Neuronal stem cell (in vitro differentiated cells): ENCODE data around the gene ZFHX3.

Source experiments
- DNase-seq: peaks from one replicate; pipeline ENCODE4 v3.0.0-alpha.2; 2013; ENCODE audit warnings: low spot score
- H2AFZ ChIP-seq: one replicate; pipeline ENCODE4 v1.6.1; 2013; ENCODE audit warnings: mild to moderate bottlenecking, low read length, inconsistent platforms
- H2AK5ac ChIP-seq: 2 replicates; pipeline ENCODE4 v1.6.1; 2013; ENCODE audit warnings: low read depth, mild to moderate bottlenecking, inconsistent platforms, low read length, moderate library complexity, mixed read lengths
- H2BK120ac ChIP-seq: 2 replicates; pipeline ENCODE4 v1.6.1; 2013; ENCODE audit warnings: low read depth, mild to moderate bottlenecking, inconsistent platforms, low read length, moderate library complexity, mixed read lengths
- H2BK12ac ChIP-seq: one replicate; pipeline ENCODE4 v1.6.1; 2013; ENCODE audit warnings: low read length, inconsistent platforms
- H2BK15ac ChIP-seq: 2 replicates; pipeline ENCODE4 v1.6.1; 2013; ENCODE audit warnings: mild to moderate bottlenecking, low read length, inconsistent platforms, mixed read lengths
- H2BK5ac ChIP-seq: one replicate; pipeline ENCODE4 v1.6.1; 2013; ENCODE audit warnings: inconsistent platforms, mild to moderate bottlenecking, low read length, moderate library complexity
- H3K14ac ChIP-seq: one replicate; pipeline ENCODE4 v1.6.1; 2013; ENCODE audit warnings: low read length, inconsistent platforms
- H3K18ac ChIP-seq: 2 replicates; pipeline ENCODE4 v1.6.1; 2013; ENCODE audit warnings: low read length, inconsistent platforms
- H3K23ac ChIP-seq: 2 replicates; pipeline ENCODE4 v1.6.1; 2013; ENCODE audit warnings: low read depth, mild to moderate bottlenecking, mixed read lengths, low read length, inconsistent platforms; ENCODE audit not compliant: poor library complexity
- H3K27ac ChIP-seq: replicated peaks from 3 replicates; pipeline ENCODE4 v1.5.1; 2013; ENCODE audit warnings: low read length, inconsistent platforms
- H3K27me3 ChIP-seq, 3 experiments: 2 replicates each; pipeline ENCODE4 v1.6.1; 2013; ENCODE audit warnings: low read length in 3 of 3, mild to moderate bottlenecking in 2 of 3, inconsistent platforms in 1 of 3, low read depth in 1 of 3, mixed read lengths in 1 of 3, moderate library complexity in 1 of 3; ENCODE audit not compliant: control insufficient read depth in 3 of 3, insufficient read depth in 3 of 3
- H3K36me3 ChIP-seq, 2 donors: replicated peaks in 1 of 2; 2 replicates each; pipeline ENCODE4 v1.6.1; 2013; ENCODE audit warnings: low read length in 2 of 2; ENCODE audit not compliant: control insufficient read depth in 2 of 2, insufficient read depth in 2 of 2
- H3K4ac ChIP-seq: 2 replicates; pipeline ENCODE4 v1.6.1; 2013; ENCODE audit warnings: inconsistent platforms, mild to moderate bottlenecking, low read length, moderate library complexity
- H3K4me1 ChIP-seq, 2 donors: 1 replicate in 1 of 2; 2 replicates in 1 of 2; pipeline ENCODE4 v1.6.1; 2013; ENCODE audit warnings: low read length in 2 of 2, low read depth in 1 of 2; ENCODE audit not compliant: control insufficient read depth in 2 of 2, insufficient read depth in 1 of 2
- H3K4me2 ChIP-seq: one replicate; pipeline ENCODE4 v1.6.1; 2013; ENCODE audit warnings: mild to moderate bottlenecking, low read length, inconsistent platforms; ENCODE audit not compliant: insufficient read depth, poor library complexity, severe bottlenecking
- H3K4me3 ChIP-seq, 2 donors: 2 replicates each; pipeline ENCODE4 v1.5.1; 2013; ENCODE audit warnings: low read length in 2 of 2, mild to moderate bottlenecking in 2 of 2, inconsistent platforms in 1 of 2, moderate library complexity in 1 of 2
- H3K79me1 ChIP-seq: one replicate; pipeline ENCODE4 v1.6.1; 2013; ENCODE audit warnings: low read depth, mild to moderate bottlenecking, inconsistent platforms, low read length, moderate library complexity
- H3K9ac ChIP-seq: one replicate; pipeline ENCODE4 v1.6.1; 2013; ENCODE audit warnings: mild to moderate bottlenecking, low read depth, low read length, inconsistent platforms; ENCODE audit not compliant: poor library complexity
- H3K9me3 ChIP-seq, 2 donors: replicated peaks in 1 of 2; 2 replicates each; pipeline versions ENCODE3 to v1.6.1; 2013; ENCODE audit warnings: low read length in 2 of 2, mild to moderate bottlenecking in 2 of 2, inconsistent platforms in 1 of 2, low read depth in 1 of 2, mixed read lengths in 1 of 2, moderate library complexity in 1 of 2; ENCODE audit not compliant: control insufficient read depth in 2 of 2, insufficient read depth in 1 of 2
- H4K8ac ChIP-seq: one replicate; pipeline ENCODE4 v1.6.1; 2013; ENCODE audit warnings: low read depth, mild to moderate bottlenecking, inconsistent platforms, low read length, moderate library complexity
- H4K91ac ChIP-seq: one replicate; pipeline ENCODE4 v1.6.1; 2013; ENCODE audit warnings: low read length, low read depth, mild to moderate bottlenecking, inconsistent platforms; ENCODE audit not compliant: poor library complexity
- WGBS, 2 donors: extraction: QIAGEN DNeasy Blood & Tissue Kit; methylation state at CpG; one replicate each; pipeline ENCODE4 v1.1.7; 2013; ENCODE audit warnings: missing lambda C conversion rate in 2 of 2, mixed read lengths in 1 of 2; ENCODE audit not compliant: insufficient read length in 2 of 2, insufficient replicate concordance in 1 of 2; ENCODE audit errors: extremely low coverage in 2 of 2; 5-methylcytosine and 5-hydroxymethylcytosine counted together

Gene ZFHX3

DNA sequence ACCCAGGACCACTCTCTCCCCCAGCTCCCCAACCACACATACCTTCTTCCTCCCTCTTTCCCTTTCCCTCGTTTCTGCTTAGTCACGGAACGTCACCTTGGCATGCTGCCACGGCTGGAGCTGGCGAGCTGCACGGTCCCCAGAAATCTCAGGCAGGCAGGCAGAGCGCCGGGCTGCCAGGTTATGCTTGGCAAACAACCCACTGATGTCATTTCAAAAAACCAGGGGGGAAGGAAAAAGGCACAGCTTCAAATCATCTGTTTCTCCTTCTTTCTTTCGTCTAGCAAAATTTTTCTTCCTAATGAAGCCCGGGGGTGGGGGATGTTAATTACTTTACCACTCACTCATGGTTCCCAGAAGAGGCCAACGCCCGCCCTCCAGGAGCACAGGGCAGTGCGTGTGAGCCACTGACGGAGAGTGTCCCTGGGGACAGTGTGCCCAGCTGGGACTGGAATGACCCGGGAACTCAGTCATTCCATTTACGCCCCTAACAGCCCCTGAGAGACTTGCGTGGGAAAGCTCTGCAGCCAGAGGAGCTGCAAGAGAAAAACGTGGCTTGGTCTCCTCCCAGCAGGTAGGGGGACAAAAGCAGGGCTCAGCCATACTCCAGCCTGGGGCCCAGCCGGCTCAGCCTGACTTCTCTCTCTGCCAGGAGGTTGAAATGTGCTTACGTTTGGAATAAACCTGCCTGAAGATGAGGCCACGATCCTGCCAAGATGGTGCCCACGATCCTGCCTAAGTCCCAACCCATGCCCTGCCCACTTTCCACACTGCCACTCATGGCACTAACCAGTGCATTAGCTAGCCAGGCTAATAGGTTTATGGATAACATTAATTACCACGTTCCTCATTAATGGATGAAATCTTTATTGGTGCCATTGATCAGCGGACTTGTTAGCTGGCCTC is 198.9 kb downstream of the ZFHX3 start:
- Histone ChIP-seq H3K79me1 (no peaks in the 10 kb centered on the region), H3K4ac (no peak overlapping the region), H4K91ac (no peak overlapping the region), H3K4me2 (no peak overlapping the region), H3K4me3 (no peak overlapping the region), H3K9me3 (peaks cover 0 to 6% of the 10 kb centered on the region in 2 donors), H3K9ac (no peak overlapping the region), H3K36me3 (peaks cover 0 to 11% of the 10 kb centered on the region in 2 donors), H3K18ac (peak overlapping the region; percentile 51), H2BK5ac (no peak overlapping the region), H4K8ac (no peak overlapping the region), H2BK15ac (no peak overlapping the region), H2BK12ac (no peak overlapping the region), H2AK5ac (peak overlapping the region; percentile 50), H2AFZ (no peak overlapping the region), H3K14ac (no peak overlapping the region), H3K23ac (no peak overlapping the region), H3K4me1 (peaks cover 32 to 36% of the 10 kb centered on the region in 2 donors), H2BK120ac (no peak overlapping the region), H3K27me3 (no peaks in the 10 kb centered on the region), H3K27ac (no peak overlapping the region)
- WGBS, 2 donors, result no CpG with 5 or more reads among the region's 24 CpGs
- no peak for DNase-seq

DNA sequence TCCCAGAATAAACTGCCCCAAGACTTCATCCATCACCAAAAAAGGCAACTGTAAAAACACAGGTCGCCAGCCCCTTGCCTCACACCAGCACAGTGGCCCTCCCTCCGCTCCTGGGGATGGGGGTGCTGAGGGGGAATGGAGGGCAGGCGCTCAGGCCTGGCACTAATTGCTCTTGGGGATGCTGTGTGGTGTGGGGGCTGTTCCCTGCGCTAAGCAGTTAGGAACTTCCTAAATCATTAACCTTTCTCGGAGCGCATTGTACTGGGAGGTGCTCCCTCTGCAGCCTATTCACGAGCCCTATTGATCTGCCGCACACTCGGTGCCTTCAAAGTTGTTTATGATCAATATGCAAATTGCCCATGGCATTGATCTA is 199.9 kb downstream of the ZFHX3 start:
- Histone ChIP-seq H2BK12ac (no peak overlapping the region), H3K4me2 (peak overlapping the region; percentile 12), H3K27ac (no peak overlapping the region), H2AK5ac (no peak overlapping the region), H3K4me3 (no peak overlapping the region), H3K9me3 (peaks cover 0 to 5% of the 10 kb centered on the region in 2 donors), H3K23ac (no peak overlapping the region), H3K79me1 (no peaks in the 10 kb centered on the region), H2BK120ac (no peak overlapping the region), H2BK15ac (no peak overlapping the region), H3K18ac (peak overlapping the region; percentile 79), H3K27me3 (no peaks in the 10 kb centered on the region), H2BK5ac (no peak overlapping the region), H3K4ac (no peak overlapping the region), H3K9ac (no peak overlapping the region), H4K91ac (no peak overlapping the region), H3K14ac (no peak overlapping the region), H2AFZ (no peak overlapping the region), H3K4me1 (peaks cover 38 to 43% of the 10 kb centered on the region in 2 donors), H4K8ac (no peak overlapping the region), H3K36me3 (peaks cover 0 to 10% of the 10 kb centered on the region in 2 donors)
- no peak for DNase-seq
- WGBS, 2 donors, result no CpG with 5 or more reads among the region's 9 CpGs

DNA sequence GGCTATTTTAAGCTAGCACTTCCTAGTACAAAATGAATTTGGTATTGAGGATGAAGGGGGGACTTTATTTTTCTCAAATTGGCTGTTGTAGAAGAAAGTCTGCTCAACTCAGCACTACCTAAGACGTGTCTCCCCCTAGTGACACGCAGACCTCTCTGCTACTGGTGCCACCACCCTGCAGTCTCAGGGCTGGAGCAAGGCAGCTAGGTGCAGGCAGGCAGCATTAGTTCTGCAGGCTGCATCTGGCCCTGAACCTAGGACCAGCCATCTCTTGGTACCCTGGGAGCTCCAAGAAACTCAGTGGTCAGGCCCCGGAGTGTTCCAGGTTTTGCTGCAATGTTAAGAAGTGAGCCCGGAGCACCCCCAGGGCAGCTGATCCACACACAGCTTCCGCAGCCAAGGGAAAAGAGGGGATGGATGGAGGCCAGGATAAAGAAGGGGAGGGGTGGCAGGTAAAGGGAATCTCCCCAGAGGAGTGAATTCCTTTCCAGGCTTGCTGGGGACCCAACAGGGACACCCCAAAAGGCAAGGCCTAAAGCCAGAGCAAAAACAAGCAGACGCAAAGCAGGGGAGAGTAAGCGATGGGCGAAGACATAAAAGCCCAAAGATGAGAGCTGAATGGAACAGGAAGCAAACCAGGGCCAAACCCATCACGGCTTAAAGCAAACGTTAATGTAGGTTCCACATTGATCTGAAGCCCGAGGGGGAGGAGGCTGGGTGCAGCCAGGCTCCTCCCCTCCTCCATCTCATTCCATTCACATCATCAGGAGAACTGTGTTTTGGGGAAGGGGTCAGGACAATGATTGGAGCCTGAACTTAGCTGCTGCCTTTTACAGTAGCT is 200.5 kb downstream of the ZFHX3 start:
- Histone ChIP-seq H3K4me3 (no peak overlapping the region), H2AK5ac (no peak overlapping the region), H3K4me1 (peaks cover 38 to 45% of the 10 kb centered on the region in 2 donors), H2AFZ (no peak overlapping the region), H2BK120ac (no peak overlapping the region), H2BK15ac (no peak overlapping the region), H4K91ac (no peak overlapping the region), H3K27me3 (no peaks in the 10 kb centered on the region), H3K18ac (peak overlapping the region; percentile 79), H4K8ac (no peak overlapping the region), H3K27ac (no peak overlapping the region), H3K14ac (no peak overlapping the region), H3K9me3 (no peaks in the 10 kb centered on the region), H3K4ac (no peak overlapping the region), H3K23ac (no peak overlapping the region), H3K9ac (no peak overlapping the region), H2BK12ac (no peak overlapping the region), H3K4me2 (peak overlapping the region; percentile 12), H2BK5ac (no peak overlapping the region), H3K79me1 (no peaks in the 10 kb centered on the region), H3K36me3 (peaks cover 0 to 5% of the 10 kb centered on the region in 2 donors)
- whole genome bisulfite sequencing, 2 donors, result no CpG with 5 or more reads among the region's 11 CpGs
- no peak for DNase-seq

DNA sequence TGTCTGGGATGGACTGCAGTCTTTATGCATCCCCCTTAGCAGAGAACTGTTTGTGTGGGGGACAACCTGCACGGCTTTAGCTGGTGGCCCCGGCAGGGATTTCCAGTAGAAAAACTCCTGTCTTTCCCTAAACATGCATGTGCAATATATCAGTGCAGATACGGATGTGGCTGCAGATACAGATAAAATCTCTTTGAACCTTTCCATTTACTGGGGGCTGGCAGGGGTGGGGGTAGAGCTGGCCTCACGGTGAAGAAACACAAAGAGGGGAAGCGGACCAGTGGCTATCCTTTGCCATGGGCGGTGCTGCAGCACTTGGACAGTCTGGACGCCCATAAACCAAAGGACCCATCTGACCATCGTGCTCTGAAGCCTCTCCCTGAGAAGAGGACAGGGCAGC is 201.3 kb downstream of the ZFHX3 start:
- no peak overlapping the region for H3K14ac ChIP-seq
- WGBS, 2 donors, result no CpG with 5 or more reads among the region's 8 CpGs

More for the DNA sequence above, 201.3 kb downstream of the ZFHX3 start:
- H4K91ac ChIP-seq, result no peak overlapping the region
- H3K23ac ChIP-seq, result no peak overlapping the region
- peaks cover 0 to 5% of the 10 kb centered on the region in 2 donors for H3K36me3 ChIP-seq
- H2BK15ac ChIP-seq, result no peak overlapping the region
- no peak overlapping the region for H3K27ac ChIP-seq
- no peaks in the 10 kb centered on the region for H3K27me3 ChIP-seq
- peak overlapping the region; percentile 33 for H2AK5ac ChIP-seq
- H2BK5ac ChIP-seq, result no peak overlapping the region
- no peak for DNase-seq
- H2AFZ ChIP-seq, result no peak overlapping the region
- peak overlapping the region; percentile 21 for H3K18ac ChIP-seq
- no peak overlapping the region for H3K4me2 ChIP-seq
- H3K79me1 ChIP-seq, result no peaks in the 10 kb centered on the region
- H4K8ac ChIP-seq, result no peak overlapping the region
- no peak overlapping the region for H3K4ac ChIP-seq
- H2BK12ac ChIP-seq, result no peak overlapping the region
- no peaks in the 10 kb centered on the region for H3K9me3 ChIP-seq
- H3K9ac ChIP-seq, result no peak overlapping the region
- H3K4me3 ChIP-seq, result no peak overlapping the region
- peaks cover 38 to 45% of the 10 kb centered on the region in 2 donors for H3K4me1 ChIP-seq
- no peak overlapping the region for H2BK120ac ChIP-seq
